CD1c-positive myeloid dendritic cell (primary cell): Measurements from ENCODE around the gene CUX1.

Experiments
- DNase-seq: peaks from one replicate; pipeline ENCODE4 v3.0.0-alpha.2; 2016; ENCODE audit errors: extremely low spot score

CUX1 gene

DNA sequence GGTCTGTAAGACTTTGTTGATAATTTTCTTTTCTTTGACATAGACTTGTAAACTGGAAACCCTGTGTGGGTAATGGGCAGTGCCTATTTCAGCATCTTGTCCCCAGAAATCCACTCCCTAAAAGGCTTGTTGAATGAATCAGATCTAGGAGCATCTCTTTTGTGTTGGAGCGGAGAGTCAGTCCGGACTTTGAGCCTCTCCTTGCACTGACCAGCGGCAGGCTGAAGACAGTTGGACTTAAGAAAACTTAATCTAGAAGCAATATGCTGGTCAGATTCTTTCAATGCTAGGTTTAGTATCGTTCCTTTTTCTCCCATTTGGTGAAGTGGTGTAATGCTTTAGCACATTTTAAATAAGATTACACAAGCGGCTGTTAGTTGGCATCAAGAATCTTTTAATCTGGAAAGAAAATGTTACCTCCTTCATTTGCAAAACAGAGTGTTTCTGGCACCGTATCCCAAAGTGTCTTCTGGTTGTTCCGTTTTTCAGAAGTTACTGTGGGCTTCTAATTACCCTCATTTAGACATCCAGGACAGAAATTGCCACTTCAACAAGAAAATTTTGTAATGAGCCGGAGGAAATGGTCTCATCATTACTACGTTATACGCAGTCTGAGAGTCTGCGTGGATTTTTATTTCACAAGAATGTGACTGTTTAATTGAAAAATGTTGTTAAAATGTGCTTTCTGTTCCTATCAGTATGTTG lies 74.7 kb downstream of the CUX1 start:
- DNase-seq: peak; percentile 70

DNA sequence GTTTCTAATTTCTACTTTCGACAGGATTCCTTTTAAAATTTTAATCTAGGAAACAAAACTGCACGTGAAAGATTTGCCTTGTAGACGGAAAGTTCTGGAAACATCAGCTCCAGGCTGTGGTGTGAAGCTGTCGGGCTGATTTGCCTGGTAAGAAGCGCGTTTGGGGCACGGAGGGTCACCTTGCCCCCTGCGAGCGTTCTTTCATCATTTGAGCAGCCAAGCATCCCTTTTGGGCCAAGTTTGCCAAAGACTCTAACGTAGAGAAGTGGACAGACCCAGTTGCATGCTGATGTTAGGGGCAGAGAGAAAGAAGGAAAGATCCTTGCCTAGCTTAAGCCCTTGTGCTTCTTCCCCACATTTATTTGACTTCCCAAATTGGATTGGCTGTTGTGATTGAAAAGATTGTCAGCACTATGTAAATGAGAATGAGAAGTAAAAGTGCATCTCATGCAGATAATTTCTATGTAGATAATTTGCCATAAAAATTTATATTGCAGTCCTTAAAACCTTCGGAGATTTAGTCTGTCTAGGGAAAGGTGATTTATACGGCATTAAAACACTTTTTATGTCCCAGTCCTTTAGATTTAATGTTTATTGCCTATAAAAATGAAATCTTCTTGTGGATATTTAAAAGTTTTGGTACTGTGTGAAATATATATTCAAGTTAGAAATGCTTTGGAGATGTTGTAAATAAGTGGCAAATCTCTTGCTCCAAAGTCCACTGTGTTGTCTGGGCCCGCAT lies 76.1 kb downstream of the CUX1 start:
- DNase-seq: no peak

DNA sequence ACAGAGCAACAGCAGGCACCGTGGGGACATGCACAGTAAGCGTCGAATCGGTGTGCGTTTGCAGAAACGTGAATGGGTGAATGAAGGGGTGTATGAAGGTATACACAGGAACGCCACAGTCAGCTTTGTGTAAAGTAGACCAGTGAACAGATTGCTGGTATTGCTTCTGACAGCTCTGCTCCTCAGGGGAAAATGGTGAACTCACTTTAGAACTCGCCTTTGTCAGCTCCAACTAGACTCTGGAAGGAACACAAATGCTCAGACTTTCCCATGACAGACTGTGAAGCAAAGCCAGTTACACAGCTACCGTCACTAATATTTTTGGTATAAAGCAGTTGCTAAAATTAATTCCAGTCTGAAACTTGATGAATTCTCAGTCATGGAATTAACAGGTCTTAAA lies 78.9 kb downstream of the CUX1 start:
- no peak for DNase-seq

DNA sequence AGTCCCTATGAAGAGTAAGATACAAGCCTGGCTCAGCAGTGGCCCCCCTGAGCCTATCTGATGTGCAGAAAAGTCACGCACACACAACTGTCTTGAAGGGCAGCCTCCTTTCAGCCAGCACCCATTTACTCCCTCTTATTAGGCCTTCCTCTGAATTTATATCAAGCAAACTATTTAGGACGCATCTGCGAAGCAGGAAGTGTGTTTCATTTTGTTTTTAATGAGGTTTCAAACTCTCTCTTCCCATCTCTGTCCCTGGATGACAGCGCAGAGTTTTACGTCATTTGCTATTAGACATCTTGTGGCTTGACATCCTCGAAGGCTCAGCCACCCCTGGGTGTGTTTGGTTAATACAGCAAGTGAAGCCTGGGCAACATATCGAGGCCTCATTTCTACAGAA lies 79.5 kb downstream of the CUX1 start:
- no peak for DNase-seq

DNA sequence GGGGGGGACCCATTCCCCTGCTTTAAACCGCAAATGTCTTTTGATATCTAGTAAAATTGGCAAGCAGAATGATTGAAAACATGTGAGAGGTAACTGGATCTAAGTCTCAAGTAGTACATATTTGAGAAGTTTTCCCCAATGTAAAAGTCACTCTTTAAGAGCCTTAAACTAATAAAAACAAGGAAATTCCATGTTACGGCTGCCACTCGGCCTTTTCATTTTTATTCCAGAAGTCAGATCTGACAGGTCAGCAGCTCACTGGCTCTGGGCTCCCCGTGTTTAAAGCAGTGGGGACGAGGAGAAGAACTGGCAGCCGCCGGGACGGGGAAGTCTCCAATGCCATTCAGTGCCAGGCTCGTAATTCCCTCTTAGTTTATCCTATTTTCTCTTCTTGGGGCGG lies 80.7 kb downstream of the CUX1 start:
- DNase-seq: no peak

DNA sequence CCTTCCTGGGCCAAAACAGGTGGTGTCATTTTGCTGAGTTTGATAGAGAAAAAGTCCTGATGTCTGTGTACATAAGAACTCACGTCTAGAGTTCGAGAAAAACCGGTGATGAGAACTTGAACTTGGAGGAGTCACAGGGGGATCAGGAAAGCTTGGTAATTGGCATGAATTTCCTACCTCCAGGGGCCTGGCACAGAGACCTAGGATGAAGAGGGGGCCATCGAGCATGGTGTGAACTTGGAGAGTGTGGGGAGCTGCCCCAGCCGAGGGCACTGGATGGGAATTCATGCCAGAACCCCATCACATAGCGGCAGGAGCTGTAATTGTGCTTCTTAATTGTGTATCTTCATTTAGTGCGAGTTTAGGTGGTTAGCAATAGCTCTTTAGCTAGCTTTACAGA lies 82.2 kb downstream of the CUX1 start:
- DNase-seq: no peak

DNA sequence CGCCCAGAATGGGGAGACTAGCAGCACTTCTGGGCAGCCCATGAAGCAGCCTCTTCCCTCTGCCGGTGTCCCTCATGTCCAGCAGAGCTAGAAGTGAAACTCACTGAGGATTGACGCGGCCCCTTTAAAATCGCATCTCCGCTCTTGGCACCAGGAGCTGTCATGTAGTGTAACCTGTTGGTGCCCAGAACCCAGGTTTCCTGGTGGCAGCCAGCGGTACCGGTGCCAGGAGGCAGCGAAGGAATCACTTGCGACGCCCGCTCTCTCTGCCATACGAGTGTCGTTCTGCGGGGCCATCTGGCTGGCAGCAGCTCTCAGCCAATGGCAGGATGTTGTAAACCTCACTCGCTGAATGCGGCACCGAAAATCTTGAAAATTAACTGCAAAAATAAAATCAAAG lies 82.7 kb downstream of the CUX1 start:
- DNase-seq: no peak

DNA sequence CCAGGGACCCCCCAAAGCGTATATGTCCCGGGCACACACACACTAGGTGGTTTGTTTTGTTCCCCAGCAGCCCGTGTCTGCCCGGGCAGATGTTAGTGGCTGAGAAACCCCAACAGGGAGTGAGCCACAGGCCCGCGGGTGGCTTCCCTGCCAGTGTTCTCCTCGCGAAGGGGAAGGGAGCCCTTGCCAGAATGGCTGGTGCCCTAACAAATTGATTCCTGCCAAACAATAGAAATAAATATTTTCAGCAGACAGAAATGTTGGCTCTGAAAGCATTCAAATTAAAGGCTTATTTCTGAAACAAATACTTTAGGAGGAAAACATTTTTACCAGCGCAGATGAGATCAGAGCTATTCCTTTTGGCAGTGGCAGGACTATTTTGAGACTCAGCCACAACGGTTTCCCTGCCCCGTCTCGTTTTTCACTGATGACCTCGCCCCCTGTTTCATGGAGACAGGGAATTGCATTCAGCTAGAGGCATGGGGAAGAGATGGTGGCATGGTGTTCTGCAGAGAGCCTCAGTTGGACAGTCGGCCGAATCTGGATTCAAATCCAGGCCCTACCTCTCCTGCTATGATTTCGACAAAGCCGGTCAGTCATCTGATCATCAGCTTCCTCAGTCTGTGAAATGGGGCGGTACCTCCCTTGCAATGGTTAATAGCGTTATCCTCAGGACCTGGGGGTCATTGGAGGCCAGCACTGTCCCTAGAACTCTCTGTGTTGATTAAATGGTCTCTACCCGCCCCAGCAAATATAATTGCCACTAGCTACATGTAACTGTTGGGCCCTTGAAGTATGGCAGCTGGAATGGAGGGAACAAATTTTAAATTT lies 84.5 kb downstream of the CUX1 start:
- no peak for DNase-seq

DNA sequence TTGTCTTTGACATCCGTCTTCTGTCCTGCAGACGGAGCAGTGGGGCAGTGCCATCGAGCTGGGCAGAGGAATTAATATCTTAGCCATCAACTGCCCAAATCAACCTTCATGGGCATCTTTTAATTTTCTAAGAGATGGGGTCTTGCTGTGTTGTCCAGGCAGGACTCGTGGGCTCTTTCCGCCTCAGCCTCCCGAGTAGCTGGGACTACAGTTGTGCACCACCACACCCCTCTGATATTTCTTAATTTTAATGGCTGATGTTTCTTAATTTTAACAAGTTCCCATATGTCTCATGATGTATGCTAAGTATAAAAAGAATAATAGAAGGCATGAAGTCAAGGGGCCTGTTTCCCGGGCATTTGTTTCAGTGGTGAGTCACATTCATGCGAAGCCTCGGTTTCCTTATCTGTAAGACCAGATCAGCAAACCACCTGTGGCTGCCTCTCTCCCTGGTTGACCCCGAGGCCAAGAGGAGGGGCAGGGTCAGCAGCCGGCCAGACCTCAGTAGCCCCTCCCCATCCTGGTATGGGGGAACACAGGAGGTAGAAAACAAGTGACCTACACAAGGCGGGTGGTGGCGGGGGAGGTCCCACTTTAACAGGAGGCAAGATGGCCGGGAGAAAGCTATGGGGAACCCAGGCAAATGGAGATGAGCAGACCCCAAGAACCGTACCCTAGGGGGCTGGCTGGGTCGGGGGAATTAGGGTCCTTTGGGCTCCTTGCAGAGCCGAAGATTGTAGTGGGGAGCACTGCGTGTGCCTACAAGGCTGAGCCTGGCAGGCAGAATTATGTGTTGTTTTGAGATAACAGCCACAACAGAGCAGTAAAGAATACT lies 85.5 kb downstream of the CUX1 start:
- no peak for DNase-seq

DNA sequence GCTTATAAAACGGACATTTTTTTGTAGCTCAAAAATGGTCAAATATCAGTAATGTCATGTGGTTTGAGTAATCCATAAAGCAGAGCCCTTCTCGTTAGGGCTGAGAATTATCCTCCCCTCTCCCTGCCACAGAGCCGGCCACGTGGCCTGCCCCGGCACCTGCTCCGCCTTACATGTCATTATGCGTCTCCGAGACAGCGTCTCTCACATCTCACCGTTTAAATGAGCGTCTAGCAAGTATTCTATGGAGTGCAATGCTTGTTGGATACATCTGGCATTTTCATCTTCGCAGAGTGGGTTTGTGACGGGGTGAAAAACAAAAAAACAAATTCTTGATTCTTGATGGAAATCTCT lies 86.1 kb downstream of the CUX1 start:
- no peak for DNase-seq

DNA sequence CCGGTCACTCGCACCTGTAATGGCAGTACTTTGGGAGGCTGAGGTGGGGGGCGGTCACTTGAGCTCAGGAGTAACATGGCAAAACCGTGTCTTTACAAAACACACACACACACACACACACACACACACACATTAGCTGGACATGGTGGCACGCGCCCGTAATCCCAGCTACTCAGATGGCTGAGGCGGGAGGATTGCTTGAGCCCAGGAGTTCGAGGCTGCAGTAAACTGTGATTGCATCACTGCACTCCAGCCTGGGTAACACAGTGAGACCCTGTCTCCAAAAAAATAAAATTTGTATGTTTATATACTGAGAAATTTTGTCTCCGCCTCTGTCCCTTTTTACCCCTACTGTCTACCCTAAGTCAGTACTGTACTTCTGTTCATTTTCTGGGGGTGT lies 86.6 kb downstream of the CUX1 start:
- no peak for DNase-seq

DNA sequence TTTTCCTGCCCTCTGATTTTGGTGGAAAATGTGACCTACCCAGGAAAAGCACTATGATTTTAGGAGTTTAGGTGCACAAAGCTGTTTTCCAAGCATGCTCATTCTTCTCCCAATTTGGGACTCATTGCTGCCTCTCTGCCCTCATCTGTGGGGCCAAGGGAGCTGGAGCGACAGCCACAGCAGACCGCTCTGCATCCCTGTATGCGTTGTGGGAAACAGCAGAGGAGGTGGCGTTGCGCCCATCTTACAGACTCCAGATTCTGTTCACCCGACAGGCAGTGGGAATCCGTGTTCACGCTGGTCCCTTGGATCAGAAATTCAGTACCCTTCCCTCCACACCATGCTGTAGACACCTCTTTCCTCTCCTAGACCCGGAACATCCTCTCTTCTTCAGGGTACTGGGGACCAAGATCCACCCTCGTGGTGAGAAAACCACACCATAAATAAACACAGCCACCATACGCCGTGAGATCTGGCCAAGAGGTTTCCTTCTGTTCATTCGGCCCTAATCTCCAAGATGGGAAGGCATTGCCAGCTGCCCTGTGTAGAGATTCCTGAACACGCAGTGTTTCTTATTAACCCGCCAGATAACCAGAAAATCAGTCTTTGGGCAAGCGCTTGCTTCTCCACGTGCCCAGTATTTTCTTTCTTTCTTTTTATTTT lies 87.9 kb downstream of the CUX1 start:
- no peak for DNase-seq

DNA sequence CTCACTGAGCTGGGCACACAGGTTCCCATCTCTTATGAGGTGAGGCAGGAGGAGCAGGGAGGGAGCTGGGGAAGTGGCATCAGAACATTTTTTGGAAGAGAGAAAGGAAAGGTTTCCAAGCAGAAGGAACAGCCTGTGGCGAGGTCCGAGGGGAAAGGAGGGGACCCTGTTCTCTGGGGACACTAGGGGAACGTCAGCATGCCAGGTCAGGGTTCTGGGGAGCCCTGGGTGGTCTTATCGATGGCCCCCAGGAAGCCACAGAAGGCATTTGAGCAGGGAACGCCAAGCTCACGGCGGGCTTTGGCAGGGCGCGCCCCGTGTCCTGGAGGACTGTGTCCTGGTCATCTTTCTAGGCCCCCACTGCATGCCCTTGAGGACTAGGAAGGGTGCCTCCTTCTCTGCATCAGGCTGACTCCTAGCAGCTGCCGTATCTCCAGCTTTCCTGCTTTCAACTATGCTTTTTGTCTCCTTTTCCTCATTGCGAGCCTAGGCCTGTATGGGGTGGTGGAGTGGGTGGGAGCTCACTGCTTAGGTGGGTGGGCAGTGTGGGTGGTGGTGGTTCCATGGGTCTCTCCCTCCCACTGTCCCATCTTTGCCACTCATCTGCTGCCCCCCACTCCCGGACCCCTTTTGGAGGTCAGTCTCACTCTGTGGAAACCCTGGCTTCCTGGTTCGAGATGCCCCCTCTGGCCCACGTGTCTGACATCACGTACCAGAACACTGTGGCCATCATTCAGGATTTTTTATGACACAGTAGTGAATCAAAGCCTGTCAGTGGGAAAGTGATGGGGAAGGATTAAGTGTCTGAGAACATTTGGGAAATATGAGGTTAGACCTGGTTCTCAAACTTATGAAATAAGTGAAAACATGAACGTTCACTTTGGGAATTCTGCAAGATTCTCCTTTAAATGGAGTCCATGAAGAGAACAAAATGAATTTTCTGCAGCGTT lies 89.1 kb downstream of the CUX1 start:
- DNase-seq: no peak

DNA sequence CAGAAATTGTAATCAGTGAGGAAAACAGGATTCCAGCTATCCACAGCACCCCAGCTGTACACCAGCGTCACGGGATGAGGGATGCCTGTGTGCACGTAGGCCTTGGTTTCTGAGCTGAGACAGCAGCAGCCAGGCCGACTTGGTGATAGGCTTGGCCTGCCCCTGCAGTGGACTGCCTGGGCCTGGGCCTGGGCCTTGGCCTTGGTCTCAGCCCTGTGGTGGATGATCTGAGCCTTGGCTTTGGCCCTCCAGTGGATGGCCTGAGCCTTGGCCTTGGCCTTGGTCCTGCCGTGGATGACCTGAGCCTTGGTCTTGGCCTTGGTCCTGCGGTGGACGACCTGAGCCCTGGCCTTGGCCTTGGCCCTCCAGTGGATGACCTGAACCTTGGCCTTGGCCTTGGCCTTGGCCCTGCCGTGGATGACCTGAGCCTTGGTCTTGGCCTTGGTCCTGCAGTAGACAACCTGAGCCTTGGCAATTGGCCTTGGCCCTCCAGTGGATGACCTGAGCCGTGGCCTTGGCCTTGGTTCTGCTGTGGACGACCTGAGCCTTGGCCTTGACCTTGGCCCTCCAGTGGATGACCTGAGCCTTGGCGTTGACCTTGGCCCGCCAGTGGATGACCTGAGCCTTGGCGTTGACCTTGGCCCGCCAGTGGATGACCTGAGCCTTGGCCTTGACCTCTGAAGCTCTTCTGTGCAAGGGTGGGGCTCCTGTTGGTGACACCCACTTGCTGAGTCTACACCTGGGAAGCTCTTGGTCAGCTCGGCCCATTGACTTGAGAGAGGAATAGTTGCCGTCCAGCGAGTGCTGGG lies 93.8 kb downstream of the CUX1 start:
- no peak for DNase-seq

DNA sequence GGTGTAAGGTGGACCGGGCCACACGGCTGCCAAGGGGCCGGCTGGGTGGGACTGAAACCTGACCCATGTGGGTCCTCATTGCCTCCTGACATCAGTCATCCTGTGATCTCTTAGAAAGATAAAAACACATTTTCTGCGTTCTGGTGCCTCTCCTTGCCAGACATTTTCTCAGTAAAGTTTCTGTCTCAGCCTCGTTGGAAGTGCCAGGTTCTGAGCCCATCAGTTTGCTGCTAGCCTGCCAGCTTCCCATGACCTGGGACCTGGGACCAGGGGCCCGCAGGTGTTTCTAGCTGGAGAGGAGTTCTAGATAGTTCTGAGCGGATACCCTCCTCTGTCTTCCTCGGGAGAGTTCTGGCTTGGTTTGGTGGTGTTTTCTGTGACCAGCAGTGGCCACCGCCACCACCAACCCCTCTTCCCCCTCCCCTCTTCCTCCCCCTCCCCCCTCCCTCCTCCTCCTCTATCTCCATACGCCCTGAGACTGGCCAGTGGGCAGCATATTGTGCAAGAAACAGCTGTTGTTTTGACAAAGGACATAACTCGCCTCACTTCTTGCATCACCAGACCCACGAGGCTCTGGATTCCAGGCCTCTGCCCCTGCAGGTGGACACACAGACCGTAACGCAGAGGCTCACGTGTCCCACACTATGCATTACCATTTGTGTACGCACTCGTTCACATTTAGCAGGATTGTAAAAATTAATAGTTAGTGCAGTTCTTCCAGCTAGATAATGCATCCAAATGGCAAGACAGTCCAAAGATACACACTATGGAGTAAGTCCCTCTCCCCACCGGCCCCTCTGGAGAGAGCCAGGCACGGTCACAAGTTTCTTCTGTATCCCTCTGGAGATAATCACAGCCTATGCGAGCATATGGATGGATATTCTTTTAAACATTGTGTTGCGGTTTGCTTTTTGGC lies 94.6 kb downstream of the CUX1 start:
- peak; percentile 32 for DNase-seq

DNA sequence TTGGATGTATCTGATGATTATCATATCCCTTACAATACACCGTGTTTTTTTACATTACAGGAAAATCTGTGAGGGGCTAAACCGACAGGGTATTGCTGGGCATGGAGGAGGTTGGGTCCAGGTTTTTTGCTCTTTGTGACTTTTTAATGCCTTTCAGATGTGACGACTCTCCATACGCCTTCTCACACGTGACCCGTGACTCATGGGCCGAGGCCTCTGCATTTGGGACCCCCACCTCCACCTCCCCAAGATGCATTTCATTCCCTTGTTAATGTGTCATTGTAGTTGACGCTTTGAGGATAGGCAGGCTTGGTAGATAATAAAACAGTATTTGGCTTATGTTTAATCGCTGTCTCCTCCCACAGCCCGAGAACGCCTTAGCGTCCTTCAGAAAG lies 95.3 kb downstream of the CUX1 start:
- DNase-seq: no peak

DNA sequence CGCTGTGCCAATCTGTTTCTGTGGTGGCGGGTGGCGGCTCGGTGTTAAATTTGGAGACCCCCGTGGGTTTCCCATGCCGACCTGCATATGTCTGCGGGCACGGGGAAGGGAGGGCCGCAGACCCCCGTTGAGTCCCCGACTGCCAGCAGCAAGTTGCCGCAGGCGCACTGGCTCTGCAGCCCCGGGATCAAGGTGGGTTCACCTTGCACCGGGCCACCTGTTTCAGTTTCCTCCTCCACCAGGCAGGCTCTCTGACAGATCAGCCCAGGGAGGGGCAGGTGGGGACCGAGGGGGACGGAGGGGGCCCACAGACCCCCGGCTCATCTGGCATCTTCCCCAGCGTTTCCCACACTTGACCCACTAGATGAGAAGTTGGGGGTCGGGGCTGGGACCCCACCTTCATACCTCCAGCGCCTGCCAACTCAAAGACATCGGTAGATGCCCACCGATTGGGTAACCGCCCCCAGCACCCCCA lies 95.9 kb downstream of the CUX1 start:
- no peak for DNase-seq

DNA sequence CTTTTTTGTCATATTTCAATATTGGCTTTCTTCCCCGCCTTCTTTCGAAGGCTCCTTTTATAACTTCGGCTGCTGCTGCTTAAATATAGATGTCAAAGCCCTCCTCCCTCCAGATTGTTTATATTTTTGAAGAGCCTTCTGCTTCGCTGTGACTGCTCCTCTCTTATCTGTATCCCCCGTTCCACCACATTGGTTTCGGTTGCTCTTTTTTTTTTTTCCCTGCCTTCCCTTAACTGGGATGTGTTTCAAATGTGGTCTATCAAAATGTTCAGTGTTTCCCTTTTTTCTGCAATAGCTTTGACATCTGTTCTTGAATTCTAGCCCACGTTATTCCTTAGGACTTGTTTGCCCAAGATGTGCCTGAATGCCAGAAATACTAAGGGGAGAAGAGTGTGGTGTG lies 96.4 kb downstream of the CUX1 start:
- peak; percentile 42 for DNase-seq
